Omental fat pad (tissue), 4 donors: Measurements from ENCODE around the gene IQCN. TPM values are rescaled to one million over a fixed set of nuclear protein-coding genes. Genes with fewer than 3 reads are reported as not detected.

Source experiments
- ATAC-seq: fragments of 150-250 bp; one replicate; pipeline ENCODE4 v1.9.1; 2016; ENCODE audit warnings: mild to moderate bottlenecking, moderate library complexity; ENCODE audit not compliant: low FRiP score
- DNase-seq: peaks from one replicate; pipeline ENCODE4 v3.0.0-alpha.2; 2019; ENCODE audit warnings: low spot score
- CTCF ChIP-seq, 3 donors: fragments of 450-650 bp; IDR thresholded peaks; one replicate each; pipeline ENCODE4 v1.5.1; 2016 to 2017; ENCODE audit warnings: antibody characterized with exemption in 3 of 3, mild to moderate bottlenecking in 3 of 3, moderate library complexity in 2 of 3
- total RNA-seq, 4 donors: library from RNA; depleted of rRNA; stranded (reverse); fragments of >200 nt; gene quantifications; one replicate each; pipeline ENCODE4 v1.1.0, GENCODE V29; 2016

IQCN gene
- total RNA-seq, 4 donors from 2014 or later = 1.7 to 15.9 (median 7.4) TPM

DNA sequence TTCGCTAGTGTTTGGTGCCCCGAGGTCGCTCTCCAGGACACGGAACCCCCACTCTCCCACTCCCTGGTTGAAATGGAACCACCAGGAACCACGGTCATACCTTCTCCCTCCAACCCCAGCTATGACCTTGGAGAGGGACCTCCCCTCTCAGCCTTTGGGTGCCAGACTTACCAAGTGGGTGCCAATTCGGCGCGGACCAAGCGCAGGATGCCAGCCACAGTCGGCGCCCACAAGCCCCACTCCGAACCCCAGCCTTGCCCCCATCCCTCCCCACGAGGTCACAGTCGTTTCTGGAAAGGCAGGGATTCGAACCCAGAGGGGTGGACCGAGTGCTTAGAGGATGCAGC lies 48.9 kb downstream of the IQCN start:
- DNase-seq (no peak), ATAC-seq (no peak)
- no peak for TF ChIP-seq CTCF (IDR thresholded peaks at IDR 0.05)

DNA sequence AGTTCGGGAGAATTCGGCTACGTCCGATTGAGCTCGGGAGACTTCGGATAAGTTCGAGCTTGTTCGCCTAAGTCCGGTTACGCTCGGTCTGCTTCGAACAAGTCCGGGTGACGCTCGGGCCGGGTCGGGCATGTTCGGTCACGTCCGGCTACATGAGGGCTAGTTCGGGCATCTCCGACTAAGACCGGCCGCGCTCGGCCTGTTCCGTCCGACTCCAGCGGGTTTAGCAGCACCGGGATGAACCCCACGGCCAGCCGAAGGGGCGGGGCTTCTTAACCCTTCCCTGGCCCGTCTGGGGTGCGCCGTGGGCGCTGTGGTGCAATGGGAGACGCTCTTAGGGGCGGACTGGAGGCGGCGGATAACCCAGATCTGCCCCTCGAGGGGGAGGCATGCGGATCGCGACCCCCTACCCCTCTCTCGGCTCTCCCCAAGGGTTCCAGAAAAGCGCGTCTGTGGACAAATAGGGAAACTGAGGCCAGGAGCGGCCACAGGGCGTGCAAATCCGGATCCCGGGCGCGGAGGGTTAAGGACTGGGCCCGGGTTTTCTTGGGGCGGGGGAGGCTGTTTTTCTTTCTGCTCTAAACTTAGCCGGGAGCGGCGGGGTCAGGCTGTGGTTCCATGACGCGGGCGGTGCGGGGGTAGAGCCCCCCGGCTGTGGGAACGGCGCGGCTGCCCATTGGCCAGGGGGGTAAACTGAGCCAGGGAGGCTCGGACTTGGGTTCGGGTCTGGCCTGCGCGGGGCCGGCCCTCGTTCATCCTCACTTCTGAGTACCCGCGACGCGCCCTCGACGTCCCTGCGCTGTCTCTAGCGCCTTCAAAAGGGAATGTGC lies 49.5 kb downstream of the IQCN start:
- ATAC-seq = peak; percentile 99
- DNase-seq = peak; percentile 94
- TF ChIP-seq CTCF (IDR thresholded peaks at IDR 0.05) = no peak

DNA sequence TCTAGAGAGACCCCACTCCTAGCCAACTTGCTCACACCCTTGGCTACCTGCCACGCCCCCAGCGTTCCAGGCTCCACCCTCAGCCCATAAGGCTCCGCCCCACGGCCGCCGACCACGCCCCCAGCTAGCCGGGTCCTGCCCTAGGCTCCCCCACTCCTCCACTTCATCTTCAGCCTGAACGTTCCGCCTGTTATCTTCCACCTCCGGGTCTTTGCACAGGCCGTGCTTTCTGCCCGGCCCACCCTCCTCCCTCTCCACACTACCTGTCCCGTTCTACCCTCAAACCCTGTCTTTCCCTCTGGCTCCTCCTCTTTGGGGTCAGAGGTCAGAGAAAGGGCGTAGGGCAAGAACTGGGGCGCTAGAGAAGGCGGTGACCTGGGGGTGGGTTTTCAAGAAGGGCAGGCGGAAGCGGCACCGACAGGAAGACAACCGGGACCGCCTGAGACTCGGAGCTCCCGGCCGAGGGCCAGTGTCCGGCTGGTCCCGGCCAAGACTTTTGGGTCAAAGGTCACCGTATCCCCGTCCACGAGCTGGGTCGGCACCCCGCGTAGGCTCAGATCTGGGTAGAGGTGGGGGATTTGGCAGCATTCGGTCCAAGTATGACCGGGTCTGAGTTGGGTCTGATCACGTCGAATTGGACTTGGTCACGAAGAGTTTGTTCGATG lies 50.3 kb downstream of the IQCN start:
- no peak for TF ChIP-seq CTCF (IDR thresholded peaks at IDR 0.05)
- peak; percentile 4 for ATAC-seq
- no peak for DNase-seq

- TF ChIP-seq CTCF (IDR thresholded peaks at IDR 0.05) = no peak
- no peak for DNase-seq
- ATAC-seq = no peak
These were observed 52.2 kb downstream of the IQCN start for GRCh38 chr19:18221815-18222725.

DNA sequence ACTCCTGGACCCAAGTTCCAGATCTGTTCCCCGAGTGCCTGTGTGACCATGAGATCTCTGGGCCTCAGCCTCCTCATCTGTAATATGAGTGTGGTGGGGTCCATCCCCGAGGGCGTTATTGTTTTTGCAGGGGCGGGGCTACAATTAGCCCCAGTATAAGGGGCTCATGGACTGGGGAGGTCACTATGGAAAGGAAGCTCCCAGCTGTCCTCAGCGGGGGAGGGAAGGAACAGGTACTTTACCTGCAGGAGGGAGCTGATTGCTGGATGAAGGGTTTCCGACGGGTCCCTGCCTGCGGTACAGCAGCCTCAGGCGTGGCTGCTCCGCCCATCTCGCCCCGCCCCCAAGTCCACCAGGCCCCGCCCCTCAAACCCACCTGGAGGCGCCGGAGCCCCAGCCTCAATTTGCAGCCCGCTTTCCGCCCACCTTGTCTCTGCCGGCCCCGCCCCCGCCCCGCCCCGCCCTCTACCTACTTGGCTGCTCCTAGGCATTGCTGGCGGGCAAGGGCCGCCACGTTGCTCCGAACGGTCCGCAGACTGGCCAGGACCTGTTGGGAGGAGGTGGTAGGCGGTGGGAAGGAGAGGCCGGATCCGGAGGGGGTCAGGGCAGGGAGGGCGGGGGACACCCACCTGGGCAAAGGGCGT lies 53.5 kb downstream of the IQCN start:
- no peak for DNase-seq
- TF ChIP-seq CTCF (IDR thresholded peaks at IDR 0.05) = no peak
- no peak for ATAC-seq

DNA sequence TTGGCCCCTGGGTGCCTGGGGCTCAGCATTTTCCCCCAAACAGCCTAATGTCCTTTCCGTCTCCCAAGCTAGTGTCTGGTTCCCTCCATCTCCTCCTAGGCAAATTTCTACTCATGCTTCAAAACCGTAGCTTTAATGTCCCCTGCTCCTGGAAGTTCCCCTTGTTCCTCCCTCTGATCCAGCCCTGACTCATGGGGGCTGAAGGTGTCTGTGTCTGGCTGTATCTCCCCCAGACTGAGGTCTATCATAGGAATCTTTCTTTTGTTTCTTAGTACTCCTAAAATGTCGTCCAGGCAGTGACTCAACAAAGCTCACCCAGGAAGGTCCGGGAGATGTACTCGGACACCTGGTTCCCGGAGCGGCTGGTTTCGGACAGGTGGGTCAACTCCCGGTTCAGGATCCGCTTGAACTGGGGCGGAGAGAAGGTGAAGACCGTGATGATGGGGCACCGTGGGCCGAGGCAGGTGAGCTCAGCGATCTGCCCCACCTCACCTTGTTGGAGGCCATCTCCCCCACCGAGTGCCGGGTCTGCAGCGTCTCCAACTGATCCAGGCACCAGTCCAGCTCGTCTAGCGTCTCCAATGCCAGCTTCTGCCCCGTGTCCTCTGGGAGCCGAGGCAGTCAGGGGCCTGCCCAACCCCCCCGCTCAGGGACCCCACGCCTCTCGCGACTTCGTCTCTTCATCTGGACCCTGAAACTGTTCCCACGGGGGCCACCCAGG lies 54.2 kb downstream of the IQCN start:
- TF ChIP-seq CTCF (IDR thresholded peaks at IDR 0.05) = no peak

More for the DNA sequence above, 54.2 kb downstream of the IQCN start:
- DNase-seq (no peak), ATAC-seq (no peak)
